Effector memory CD8-positive, alpha-beta T cell (primary cell): Measurements from ENCODE around the gene FARP1.

Experiments used
- ATAC-seq: fragments of 150-1000 bp; cut with Tn5 transposase; replicated peaks from 2 replicates; pipeline ENCODE4 v1.10.0; 2021; ENCODE audit warnings: mild to moderate bottlenecking, moderate library complexity
- DNase-seq, 3 experiments: peaks; one replicate each; pipeline ENCODE4 v3.0.0; 2021
- H3K27ac Mint-ChIP-seq, 2 donors: one replicate each; pipeline ENCODE4 v1.8.0; 2022; ENCODE audit warnings: mild to moderate bottlenecking in 2 of 2, mixed read lengths in 2 of 2, moderate library complexity in 2 of 2
- H3K27me3 Mint-ChIP-seq, 2 donors: one replicate each; pipeline ENCODE4 v1.8.0; 2022; ENCODE audit warnings: mixed read lengths in 2 of 2
- H3K36me3 Mint-ChIP-seq: one replicate; pipeline ENCODE4 v1.8.0; 2022; ENCODE audit warnings: mild to moderate bottlenecking, moderate library complexity, mixed read lengths; ENCODE audit not compliant: insufficient read depth
- H3K4me1 Mint-ChIP-seq, 2 donors: one replicate each; pipeline ENCODE4 v1.8.0; 2022; ENCODE audit warnings: low read depth in 2 of 2, mixed read lengths in 2 of 2
- H3K4me3 Mint-ChIP-seq, 2 donors: one replicate each; pipeline ENCODE4 v1.8.0; 2022; ENCODE audit warnings: mild to moderate bottlenecking in 2 of 2, mixed read lengths in 2 of 2, moderate library complexity in 2 of 2
- H3K9me3 Mint-ChIP-seq, 2 donors: one replicate each; pipeline ENCODE4 v1.8.0; 2022; ENCODE audit warnings: mixed read lengths in 2 of 2

FARP1 gene

GRCh38 chr13:98144027-98144741 is 1.3 kb downstream of the FARP1 start:
- ATAC-seq (no peak), DNase-seq (no peak)
- H3K9me3 Mint-ChIP-seq: no peaks in the 10 kb centered on the region
- peaks cover 3 to 5% of the 10 kb centered on the region in 2 donors for H3K4me1 Mint-ChIP-seq
- no peaks in the 10 kb centered on the region for H3K36me3 Mint-ChIP-seq
- no peak overlapping the region for H3K27ac Mint-ChIP-seq
- peaks cover 56 to 78% of the 10 kb centered on the region in 2 donors for H3K27me3 Mint-ChIP-seq
- H3K4me3 Mint-ChIP-seq: peak overlapping the region; percentile 54 to 63

GRCh38 chr13:98144801-98145350 is 2.0 kb downstream of the FARP1 start:
- Mint-ChIP-seq H3K27ac (no peak overlapping the region), H3K9me3 (no peaks in the 10 kb centered on the region), H3K36me3 (no peaks in the 10 kb centered on the region), H3K27me3 (peaks cover 52 to 71% of the 10 kb centered on the region in 2 donors), H3K4me1 (peaks cover 3 to 5% of the 10 kb centered on the region in 2 donors), H3K4me3 (peak overlapping the region; percentile 54 to 63)
- ATAC-seq (no peak), DNase-seq (no peak)

GRCh38 chr13:98147521-98147920 is 4.6 kb downstream of the FARP1 start:
- Mint-ChIP-seq H3K4me3 (no peak overlapping the region), H3K27me3 (peaks cover 48 to 61% of the 10 kb centered on the region in 2 donors), H3K9me3 (no peaks in the 10 kb centered on the region), H3K27ac (no peak overlapping the region), H3K4me1 (peaks cover 0 to 3% of the 10 kb centered on the region in 2 donors), H3K36me3 (no peaks in the 10 kb centered on the region)
- DNase-seq (no peak), ATAC-seq (no peak)

- no peak for ATAC-seq
- Mint-ChIP-seq H3K9me3 (no peaks in the 10 kb centered on the region), H3K27ac (no peak overlapping the region), H3K36me3 (no peaks in the 10 kb centered on the region), H3K4me3 (no peak overlapping the region), H3K4me1 (no peaks in the 10 kb centered on the region), H3K27me3 (peaks cover 36 to 52% of the 10 kb centered on the region in 2 donors)
- DNase-seq: no peak
Observed at GRCh38 chr13:98150832-98151479, 8.1 kb downstream of the FARP1 start.

GRCh38 chr13:98155475-98156109 is 12.7 kb downstream of the FARP1 start:
- ATAC-seq: no peak
- Mint-ChIP-seq H3K27me3 (peaks cover 23 to 39% of the 10 kb centered on the region in 2 donors), H3K4me1 (no peaks in the 10 kb centered on the region), H3K36me3 (no peaks in the 10 kb centered on the region), H3K9me3 (no peaks in the 10 kb centered on the region), H3K4me3 (no peak overlapping the region), H3K27ac (no peak overlapping the region)
- DNase-seq: no peak

GRCh38 chr13:98156259-98156658 is 13.4 kb downstream of the FARP1 start:
- H3K36me3 Mint-ChIP-seq: no peaks in the 10 kb centered on the region
- no peaks in the 10 kb centered on the region for H3K9me3 Mint-ChIP-seq
- H3K27ac Mint-ChIP-seq: no peak overlapping the region
- no peaks in the 10 kb centered on the region for H3K4me1 Mint-ChIP-seq
- ATAC-seq: no peak
- no peak for DNase-seq
- no peak overlapping the region for H3K4me3 Mint-ChIP-seq
- H3K27me3 Mint-ChIP-seq: peaks cover 18 to 36% of the 10 kb centered on the region in 2 donors

GRCh38 chr13:98157188-98157587 is 14.3 kb downstream of the FARP1 start:
- no peaks in the 10 kb centered on the region for H3K4me1 Mint-ChIP-seq
- ATAC-seq: no peak
- no peak for DNase-seq
- H3K4me3 Mint-ChIP-seq: no peak overlapping the region
- H3K36me3 Mint-ChIP-seq: no peaks in the 10 kb centered on the region
- H3K9me3 Mint-ChIP-seq: no peaks in the 10 kb centered on the region
- H3K27ac Mint-ChIP-seq: no peak overlapping the region
- peaks cover 10 to 26% of the 10 kb centered on the region in 2 donors for H3K27me3 Mint-ChIP-seq

GRCh38 chr13:98157609-98158008 is 14.7 kb downstream of the FARP1 start:
- ATAC-seq (no peak), DNase-seq (no peak)
- H3K4me3 Mint-ChIP-seq: no peak overlapping the region
- peaks cover 7 to 22% of the 10 kb centered on the region in 2 donors for H3K27me3 Mint-ChIP-seq
- no peak overlapping the region for H3K27ac Mint-ChIP-seq
- no peaks in the 10 kb centered on the region for H3K4me1 Mint-ChIP-seq
- H3K9me3 Mint-ChIP-seq: no peaks in the 10 kb centered on the region
- no peaks in the 10 kb centered on the region for H3K36me3 Mint-ChIP-seq

GRCh38 chr13:98158172-98158899 is 15.4 kb downstream of the FARP1 start:
- H3K27me3 Mint-ChIP-seq: peaks cover 7 to 18% of the 10 kb centered on the region in 2 donors
- H3K27ac Mint-ChIP-seq: no peak overlapping the region
- no peaks in the 10 kb centered on the region for H3K9me3 Mint-ChIP-seq
- no peak overlapping the region for H3K4me3 Mint-ChIP-seq
- no peak for ATAC-seq
- no peak for DNase-seq
- H3K36me3 Mint-ChIP-seq: no peaks in the 10 kb centered on the region
- H3K4me1 Mint-ChIP-seq: no peaks in the 10 kb centered on the region

GRCh38 chr13:98162935-98163334 is 20.0 kb downstream of the FARP1 start:
- no peaks in the 10 kb centered on the region for H3K9me3 Mint-ChIP-seq
- no peak for DNase-seq
- no peak overlapping the region for H3K27ac Mint-ChIP-seq
- no peaks in the 10 kb centered on the region for H3K4me1 Mint-ChIP-seq
- H3K27me3 Mint-ChIP-seq: peaks cover 0 to 9% of the 10 kb centered on the region in 2 donors
- H3K4me3 Mint-ChIP-seq: no peak overlapping the region
- no peaks in the 10 kb centered on the region for H3K36me3 Mint-ChIP-seq
- no peak for ATAC-seq

- Mint-ChIP-seq H3K27ac (no peak overlapping the region), H3K27me3 (peaks cover 12 to 54% of the 10 kb centered on the region in 2 donors), H3K9me3 (no peaks in the 10 kb centered on the region), H3K36me3 (peaks cover 2% of the 10 kb centered on the region), H3K4me3 (no peak overlapping the region), H3K4me1 (no peaks in the 10 kb centered on the region)
- DNase-seq: no peak
- ATAC-seq: no peak
Observed at GRCh38 chr13:98169331-98169730, 26.4 kb downstream of the FARP1 start.

- Mint-ChIP-seq H3K4me1 (no peaks in the 10 kb centered on the region), H3K27me3 (peaks cover 12 to 54% of the 10 kb centered on the region in 2 donors), H3K36me3 (peaks cover 2% of the 10 kb centered on the region), H3K4me3 (no peak overlapping the region), H3K9me3 (no peaks in the 10 kb centered on the region), H3K27ac (no peak overlapping the region)
- DNase-seq (no peak), ATAC-seq (no peak)
Observed at GRCh38 chr13:98171900-98172589, 29.2 kb downstream of the FARP1 start.
